Activated T-cell treated with anti-CD3 and anti-CD28 coated beads, Interleukin-2, amount 50 U/mL, for 4 hours (primary cell): Measurements from ENCODE around the gene RDH13. TPM values are rescaled to one million over a fixed set of nuclear protein-coding genes. Genes with fewer than 3 reads are reported as not detected.
"Not testable (repeated sequence)": the region's sequence is repeated elsewhere in the genome, so short reads cannot be mapped to it uniquely, and the experiment has no call there.

Experiments used
- ATAC-seq, 2 donors: fragments of 200-7000 bp; cut with Tn5 transposase; one replicate each; pipeline ENCODE4 v1.10.0; 2021
- DNase-seq: peaks from one replicate; pipeline ENCODE4 v3.0.0-alpha.2; 2020
- H3K27me3 Mint-ChIP-seq: one replicate; pipeline ENCODE4 v1.8.0; 2021; ENCODE audit warnings: low read depth, mixed read lengths
- H3K36me3 Mint-ChIP-seq: one replicate; pipeline ENCODE4 v1.8.0; 2022; ENCODE audit warnings: mixed read lengths; ENCODE audit not compliant: insufficient read depth
- H3K4me1 Mint-ChIP-seq: one replicate; pipeline ENCODE4 v1.8.0; 2021; ENCODE audit warnings: low read depth, mixed read lengths
- H3K4me3 Mint-ChIP-seq: one replicate; pipeline ENCODE4 v1.8.0; 2021; ENCODE audit warnings: mild to moderate bottlenecking, moderate library complexity, mixed read lengths
- H3K9me3 Mint-ChIP-seq: one replicate; pipeline ENCODE4 v1.8.0; 2021; ENCODE audit warnings: mixed read lengths
- total RNA-seq, 3 donors: library from RNA; stranded (reverse); gene quantifications; one replicate each; pipeline ENCODE4 v1.2.1, GENCODE V29; 2021

Gene RDH13
- total RNA-seq, 3 donors from 2014 or later = 19.2 to 40.7 (median 19.5) TPM

- not testable (repeated sequence) for H3K36me3 Mint-ChIP-seq, H3K4me1 Mint-ChIP-seq, H3K27me3 Mint-ChIP-seq, DNase-seq, ATAC-seq, H3K4me3 Mint-ChIP-seq, H3K9me3 Mint-ChIP-seq
These were observed 29.8 kb downstream of the RDH13 start for GRCh38 chr19:55032976-55033643.

DNA sequence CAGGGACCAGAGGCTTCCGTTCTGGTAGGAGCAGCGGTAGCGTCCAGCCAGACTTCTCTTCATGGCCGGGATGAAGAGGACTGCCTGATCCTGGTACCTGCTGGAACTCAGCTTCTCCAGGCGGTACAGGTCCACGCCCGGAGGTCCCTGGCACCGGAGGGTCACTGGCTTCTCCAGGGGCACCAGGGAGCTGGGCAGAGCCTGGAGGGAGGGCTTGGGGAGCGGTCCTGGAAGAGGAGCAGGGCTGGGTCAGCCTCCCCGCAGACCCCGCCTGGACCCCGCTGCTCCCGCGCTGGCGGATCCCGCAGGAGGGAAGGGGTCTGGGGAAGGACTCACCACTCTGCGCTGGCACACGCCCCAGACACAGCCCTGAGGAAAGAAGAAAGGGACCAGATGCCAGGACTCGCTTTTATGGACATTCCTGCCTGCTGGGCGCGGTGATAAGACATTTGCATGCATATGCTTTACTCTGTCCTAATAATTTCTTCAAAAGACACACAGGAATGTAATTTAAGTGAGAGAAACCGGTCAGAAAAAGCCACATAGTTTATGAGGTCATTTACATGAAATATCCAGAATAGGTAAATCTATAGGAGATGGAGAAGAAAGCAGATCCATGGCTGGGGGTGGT is 30.7 kb downstream of the RDH13 start:
- ATAC-seq = no peak
- H3K27me3 Mint-ChIP-seq = no peaks in the 10 kb centered on the region
- H3K4me3 Mint-ChIP-seq = no peak overlapping the region
- H3K4me1 Mint-ChIP-seq = no peaks in the 10 kb centered on the region
- no peak for DNase-seq
- no peaks in the 10 kb centered on the region for H3K9me3 Mint-ChIP-seq
- H3K36me3 Mint-ChIP-seq = no peaks in the 10 kb centered on the region

- H3K4me1 Mint-ChIP-seq = peaks cover 2% of the 10 kb centered on the region
- peaks cover 2% of the 10 kb centered on the region for H3K9me3 Mint-ChIP-seq
- H3K27me3 Mint-ChIP-seq = no peaks in the 10 kb centered on the region
- H3K4me3 Mint-ChIP-seq = no peak overlapping the region
- H3K36me3 Mint-ChIP-seq = peaks cover 2% of the 10 kb centered on the region
- ATAC-seq (no peak), DNase-seq (no peak)
These were observed 31.8 kb downstream of the RDH13 start for GRCh38 chr19:55031178-55031577.

DNA sequence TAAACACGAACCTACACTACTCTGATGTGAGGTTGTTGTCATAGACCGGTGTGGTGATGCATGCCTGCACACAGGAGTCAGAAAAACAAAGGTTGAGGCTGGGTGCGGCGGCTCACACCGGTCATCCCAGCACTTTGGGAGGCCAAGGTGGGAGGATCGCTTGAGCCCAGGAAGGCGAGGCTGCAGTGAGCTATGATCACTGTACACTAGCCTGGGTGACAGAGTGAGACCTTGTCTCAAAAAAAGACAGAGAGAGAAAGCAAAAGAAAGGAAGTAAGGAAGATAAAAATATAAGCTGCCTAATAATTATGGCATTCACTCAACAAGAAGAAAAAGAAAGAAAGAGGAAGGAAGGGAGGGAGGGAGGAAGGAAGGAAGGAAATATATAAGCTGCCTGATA is 34.2 kb downstream of the RDH13 start:
- H3K4me3 Mint-ChIP-seq = no peak overlapping the region
- no peak for ATAC-seq
- H3K36me3 Mint-ChIP-seq = peaks cover 2% of the 10 kb centered on the region
- no peak for DNase-seq
- H3K27me3 Mint-ChIP-seq = no peaks in the 10 kb centered on the region
- H3K9me3 Mint-ChIP-seq = peaks cover 4% of the 10 kb centered on the region
- H3K4me1 Mint-ChIP-seq = peaks cover 2% of the 10 kb centered on the region

DNA sequence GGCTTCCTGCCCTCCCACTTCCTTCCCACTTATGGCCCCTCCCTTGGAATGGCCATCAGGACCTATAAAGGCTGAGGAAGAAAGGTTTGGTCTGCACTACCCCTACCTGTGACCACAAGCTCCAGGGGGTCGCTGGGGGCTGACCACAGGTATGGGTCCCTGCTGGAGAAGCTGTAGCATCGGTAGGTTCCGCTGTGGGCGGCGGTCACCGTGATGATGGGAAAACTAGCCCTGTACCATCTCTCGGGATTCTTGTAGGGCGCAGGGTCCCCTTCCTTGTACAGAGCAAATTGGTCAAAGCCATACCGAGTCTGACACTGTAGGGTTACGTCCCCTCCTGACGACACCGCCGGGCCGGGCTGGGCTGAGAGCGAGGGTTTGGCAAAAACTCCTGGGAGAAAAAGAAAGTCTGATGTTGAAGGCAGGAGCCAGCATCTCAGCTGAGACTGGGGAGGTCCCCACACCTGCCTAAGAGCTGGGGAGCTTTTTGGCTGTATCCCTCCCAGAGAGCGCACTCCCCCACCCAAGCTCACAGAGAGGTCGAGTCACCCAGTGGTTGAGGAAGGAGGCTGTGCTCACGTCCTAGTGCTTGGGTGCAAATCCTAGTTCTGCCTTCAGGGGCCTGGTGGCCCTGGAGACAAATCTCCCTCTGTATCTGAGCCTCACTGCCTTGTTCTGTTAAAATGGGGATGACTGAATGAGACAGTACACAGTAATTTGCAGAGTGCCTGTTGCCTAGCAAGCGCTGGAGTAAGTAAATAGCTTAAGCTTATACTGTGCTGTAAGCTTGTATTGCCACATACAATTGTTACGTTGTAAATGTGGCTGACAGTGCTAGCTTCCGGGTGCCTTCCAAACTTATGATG is 35.2 kb downstream of the RDH13 start:
- peaks cover 2% of the 10 kb centered on the region for H3K36me3 Mint-ChIP-seq
- DNase-seq (no peak), ATAC-seq (no peak)
- H3K4me1 Mint-ChIP-seq = peaks cover 2% of the 10 kb centered on the region
- H3K4me3 Mint-ChIP-seq = no peak overlapping the region
- H3K9me3 Mint-ChIP-seq = peaks cover 4% of the 10 kb centered on the region
- no peaks in the 10 kb centered on the region for H3K27me3 Mint-ChIP-seq

DNA sequence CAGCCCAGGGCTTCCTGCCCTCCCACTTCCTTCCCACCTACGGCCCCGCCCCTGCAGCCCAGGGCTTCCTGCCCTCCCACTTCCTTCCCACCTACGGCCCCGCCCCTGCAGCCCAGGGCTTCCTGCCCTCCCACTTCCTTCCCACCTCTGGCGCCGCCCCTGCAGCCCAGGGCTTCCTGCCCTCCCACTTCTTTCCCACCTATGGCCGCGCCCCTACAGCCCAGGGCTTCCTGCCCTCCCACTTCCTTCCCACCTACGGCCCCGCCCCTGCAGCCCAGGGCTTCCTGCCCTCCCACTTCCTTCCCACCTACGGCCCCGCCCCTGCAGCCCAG is 35.8 kb downstream of the RDH13 start:
- not testable (repeated sequence) for H3K27me3 Mint-ChIP-seq, H3K9me3 Mint-ChIP-seq, ATAC-seq, DNase-seq, H3K4me3 Mint-ChIP-seq, H3K36me3 Mint-ChIP-seq, H3K4me1 Mint-ChIP-seq

DNA sequence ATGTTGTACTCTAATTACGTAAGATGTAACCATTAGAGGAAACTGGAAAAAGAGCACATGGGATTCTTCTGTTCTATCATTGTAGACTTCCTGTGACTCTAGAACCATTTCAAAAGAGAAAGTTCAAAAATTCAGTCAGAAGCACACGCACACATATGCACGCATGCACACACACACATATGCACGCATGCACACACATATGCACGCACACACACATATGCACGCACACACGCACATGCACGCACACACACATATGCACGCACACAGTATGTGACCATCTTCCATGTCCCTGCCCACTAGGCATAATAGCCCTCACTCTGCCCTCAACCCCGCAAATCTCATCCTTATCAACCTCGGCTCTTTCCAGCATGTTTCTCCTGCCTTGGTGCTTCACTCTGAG is 38.8 kb downstream of the RDH13 start:
- no peak for DNase-seq
- Mint-ChIP-seq H3K4me3 (no peak overlapping the region), H3K36me3 (peaks cover 6% of the 10 kb centered on the region), H3K9me3 (peaks cover 4% of the 10 kb centered on the region), H3K27me3 (no peaks in the 10 kb centered on the region), H3K4me1 (peaks cover 2% of the 10 kb centered on the region)
- ATAC-seq = no peak

DNA sequence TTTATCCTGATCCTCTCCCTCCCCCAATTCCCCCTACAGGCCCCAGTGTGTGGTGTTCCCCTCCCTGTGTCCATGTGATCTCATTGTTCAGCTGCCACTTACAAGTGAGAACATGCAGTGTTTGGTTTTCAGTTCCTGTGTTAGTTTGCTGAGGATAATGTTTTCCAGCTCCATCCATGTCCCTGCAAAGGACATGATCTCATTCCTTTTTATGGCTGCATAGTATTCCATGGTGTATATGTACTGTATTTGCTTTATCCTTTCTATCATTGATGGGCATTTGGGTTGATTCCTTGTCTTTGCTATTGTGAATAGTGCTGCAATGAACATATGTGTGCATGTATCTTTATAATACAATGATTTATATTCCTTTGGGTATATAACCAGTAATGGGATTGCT is 42.6 kb downstream of the RDH13 start:
- H3K4me3 Mint-ChIP-seq, ATAC-seq, DNase-seq, H3K4me1 Mint-ChIP-seq, H3K27me3 Mint-ChIP-seq, H3K9me3 Mint-ChIP-seq: not testable (repeated sequence)
- H3K36me3 Mint-ChIP-seq = peaks cover 11% of the 10 kb centered on the region

- Mint-ChIP-seq H3K36me3 (peaks cover 16% of the 10 kb centered on the region), H3K4me3 (no peak overlapping the region), H3K4me1 (no peaks in the 10 kb centered on the region), H3K9me3 (peaks cover 7% of the 10 kb centered on the region), H3K27me3 (no peaks in the 10 kb centered on the region)
- no peak for DNase-seq
- no peak for ATAC-seq
These were observed 44.3 kb downstream of the RDH13 start for GRCh38 chr19:55018633-55019032.

- Mint-ChIP-seq H3K9me3 (peaks cover 7% of the 10 kb centered on the region), H3K27me3 (no peaks in the 10 kb centered on the region), H3K36me3 (peaks cover 16% of the 10 kb centered on the region), H3K4me1 (no peaks in the 10 kb centered on the region), H3K4me3 (no peak overlapping the region)
- ATAC-seq (no peak), DNase-seq (no peak)
These were observed 44.7 kb downstream of the RDH13 start for GRCh38 chr19:55018216-55018615.

DNA sequence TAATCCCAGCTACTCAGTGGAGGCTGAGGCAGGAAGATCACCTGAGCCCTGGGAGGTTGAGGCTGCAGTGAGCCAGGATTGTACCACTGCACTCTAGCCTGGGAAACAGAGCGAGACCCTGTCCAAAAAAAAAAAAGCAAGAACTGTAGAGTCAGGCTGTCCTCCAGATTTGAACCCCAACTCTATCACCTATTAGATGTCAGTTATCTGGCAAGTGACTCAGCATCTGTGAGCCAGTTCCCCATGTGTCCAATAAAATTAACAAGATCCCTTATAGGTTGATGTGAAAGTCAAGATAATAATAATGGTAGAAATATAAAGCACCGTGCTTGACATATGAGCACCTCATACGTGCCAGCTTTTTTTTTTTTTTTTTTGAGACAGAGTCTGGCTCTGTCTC is 46.9 kb downstream of the RDH13 start:
- Mint-ChIP-seq H3K4me1 (no peaks in the 10 kb centered on the region), H3K36me3 (peaks cover 16% of the 10 kb centered on the region), H3K27me3 (peaks cover under 1% of the 10 kb centered on the region), H3K4me3 (no peak overlapping the region), H3K9me3 (peaks cover 8% of the 10 kb centered on the region)
- no peak for ATAC-seq
- no peak for DNase-seq

DNA sequence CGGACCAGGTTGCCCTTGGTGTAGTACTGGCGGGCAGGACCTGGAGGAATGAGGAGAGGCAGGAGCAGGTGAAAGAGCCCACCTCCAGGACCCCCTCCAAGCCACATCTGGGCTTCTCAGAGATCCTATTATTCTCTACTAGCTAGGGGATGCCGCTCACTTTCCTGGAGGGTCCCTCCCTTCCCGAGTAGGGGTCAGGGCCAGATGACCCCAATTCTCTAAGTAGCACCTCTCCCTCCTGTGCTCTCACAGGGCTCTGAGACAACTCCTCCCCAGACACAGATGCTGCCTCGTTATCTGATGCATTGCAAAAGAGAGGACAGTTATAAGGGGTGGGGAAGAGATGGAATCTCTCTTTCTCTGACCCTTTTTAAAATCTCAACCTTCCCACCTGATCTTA is 47.8 kb downstream of the RDH13 start:
- H3K4me3 Mint-ChIP-seq = no peak overlapping the region
- peaks cover 15% of the 10 kb centered on the region for H3K9me3 Mint-ChIP-seq
- DNase-seq (no peak), ATAC-seq (no peak)
- peaks cover 19% of the 10 kb centered on the region for H3K36me3 Mint-ChIP-seq
- H3K4me1 Mint-ChIP-seq = no peaks in the 10 kb centered on the region
- H3K27me3 Mint-ChIP-seq = peaks cover 7% of the 10 kb centered on the region

- Mint-ChIP-seq H3K36me3 (peaks cover 19% of the 10 kb centered on the region), H3K4me3 (no peak overlapping the region), H3K9me3 (peaks cover 15% of the 10 kb centered on the region), H3K4me1 (no peaks in the 10 kb centered on the region), H3K27me3 (peaks cover 7% of the 10 kb centered on the region)
- ATAC-seq = peak in 1 of 2 donors; percentile 62
- DNase-seq = no peak
These were observed 48.2 kb downstream of the RDH13 start for GRCh38 chr19:55014714-55015113.

DNA sequence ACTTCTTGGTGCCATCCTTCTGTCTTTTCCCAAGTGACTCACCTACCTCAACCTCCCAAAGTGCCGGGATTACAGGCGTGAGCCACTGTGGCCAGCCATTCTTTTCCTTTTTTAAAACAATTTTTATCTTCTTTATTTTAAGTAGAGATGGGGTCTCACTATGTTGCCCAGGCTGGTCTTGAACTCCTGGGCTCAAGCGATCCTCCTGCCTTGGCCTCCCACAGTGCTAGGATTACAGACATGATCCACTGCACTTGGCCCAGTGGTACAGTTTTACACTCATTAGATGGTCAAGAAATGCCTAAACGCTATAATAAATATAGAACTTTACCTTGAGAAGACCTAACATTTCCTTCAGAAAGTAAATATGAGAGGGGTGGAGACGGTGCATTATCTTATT is 49.4 kb downstream of the RDH13 start:
- peaks cover 26% of the 10 kb centered on the region for H3K36me3 Mint-ChIP-seq
- DNase-seq = no peak
- no peak overlapping the region for H3K4me3 Mint-ChIP-seq
- H3K27me3 Mint-ChIP-seq = peaks cover 12% of the 10 kb centered on the region
- no peak for ATAC-seq
- peaks cover 26% of the 10 kb centered on the region for H3K9me3 Mint-ChIP-seq
- H3K4me1 Mint-ChIP-seq = peaks cover 4% of the 10 kb centered on the region

GRCh38 chr19:55012306-55012705 is 50.6 kb downstream of the RDH13 start:
- ATAC-seq (no peak), DNase-seq (no peak)
- Mint-ChIP-seq H3K4me3 (no peak overlapping the region), H3K9me3 (peaks cover 37% of the 10 kb centered on the region), H3K4me1 (peaks cover 7% of the 10 kb centered on the region), H3K27me3 (peaks cover 15% of the 10 kb centered on the region), H3K36me3 (peaks cover 34% of the 10 kb centered on the region)
